ENCODE data around the gene SMOC2. TPM values are rescaled to one million over a fixed set of nuclear protein-coding genes. Genes with fewer than 3 reads are reported as not detected.

SMOC2 gene
- polyA plus RNA-seq, 1 donor from 2014 or later: 0.50 TPM

- Histone ChIP-seq H4K20me1 (ENCODE audit: insufficient read depth) (no peaks in the 10 kb centered on the region), H3K79me2 (replicated peaks; ENCODE audit: insufficient read depth, low read length) (no peaks in the 10 kb centered on the region), H3K9me3 (ENCODE audit: low read length) (no peaks in the 10 kb centered on the region), H3F3A (ENCODE audit: insufficient read depth, low read length, poor library complexity, severe bottlenecking) (no peaks in the 10 kb centered on the region), H3K4me2 (ENCODE audit: low read length) (no peak overlapping the region), H3K4me3 (ENCODE audit: low read length) (no peak overlapping the region), H3K27me3 (ENCODE audit: insufficient read depth, low read depth, low read length) (no peaks in the 10 kb centered on the region), H3K27ac (ENCODE audit: low read length) (no peak overlapping the region), H3K9ac (ENCODE audit: low read length) (no peak overlapping the region), H2AFZ (ENCODE audit: low read depth, low read length) (no peak overlapping the region), H3K36me3 (ENCODE audit: insufficient read depth, low read length) (no peaks in the 10 kb centered on the region), H3K9me2 (ENCODE audit: insufficient read depth, low read length) (no peaks in the 10 kb centered on the region)
- TF ChIP-seq EZH2 (IDR thresholded peaks at IDR 0.05; ENCODE audit: borderline replicate concordance, insufficient read depth, low read length, poor library complexity, severe bottlenecking) (no peak), POLR2AphosphoS5 (IDR thresholded peaks at IDR 0.05) (no peak), RAD21 (conservative IDR thresholded peaks at IDR 0.05) (no peak), MXI1 (conservative IDR thresholded peaks at IDR 0.05; ENCODE audit: poor library complexity, severe bottlenecking) (no peak), SMC3 (conservative IDR thresholded peaks at IDR 0.05; ENCODE audit: poor library complexity) (no peak), TAF1 (IDR thresholded peaks at IDR 0.05; ENCODE audit: low read depth) (no peak), REST (IDR thresholded peaks at IDR 0.05; ENCODE audit: borderline replicate concordance) (no peak), EP300 (conservative IDR thresholded peaks at IDR 0.05; ENCODE audit: poor library complexity, severe bottlenecking) (no peak), CTCF (IDR thresholded peaks at IDR 0.05; ENCODE audit: poor library complexity, severe bottlenecking) (no peak)
Observed at GRCh38 chr6:168563656-168564055, 122.7 kb downstream of the SMOC2 start.

GRCh38 chr6:168565112-168565511, 124.1 kb downstream of the SMOC2 start:
- H3F3A ChIP-seq (ENCODE audit: insufficient read depth, low read length, poor library complexity, severe bottlenecking): no peaks in the 10 kb centered on the region
- no peak overlapping the region for H3K9ac ChIP-seq (ENCODE audit: low read length)
- no peak overlapping the region for H3K4me3 ChIP-seq (ENCODE audit: low read length)
- no peaks in the 10 kb centered on the region for H3K36me3 ChIP-seq (ENCODE audit: insufficient read depth, low read length)
- no peaks in the 10 kb centered on the region for H3K9me2 ChIP-seq (ENCODE audit: insufficient read depth, low read length)
- H2AFZ ChIP-seq (ENCODE audit: low read depth, low read length): no peak overlapping the region
- H4K20me1 ChIP-seq (ENCODE audit: insufficient read depth): no peaks in the 10 kb centered on the region
- H3K4me2 ChIP-seq (ENCODE audit: low read length): no peak overlapping the region
- H3K27ac ChIP-seq (ENCODE audit: low read length): no peak overlapping the region
- no peaks in the 10 kb centered on the region for H3K27me3 ChIP-seq (ENCODE audit: insufficient read depth, low read depth, low read length)
- TF ChIP-seq CTCF (IDR thresholded peaks at IDR 0.05; ENCODE audit: poor library complexity, severe bottlenecking) (no peak), EZH2 (IDR thresholded peaks at IDR 0.05; ENCODE audit: borderline replicate concordance, insufficient read depth, low read length, poor library complexity, severe bottlenecking) (no peak), EP300 (conservative IDR thresholded peaks at IDR 0.05; ENCODE audit: poor library complexity, severe bottlenecking) (no peak)
- H3K9me3 ChIP-seq (ENCODE audit: low read length): no peaks in the 10 kb centered on the region
- H3K79me2 ChIP-seq (replicated peaks; ENCODE audit: insufficient read depth, low read length): no peaks in the 10 kb centered on the region
